GM13976 (cell line): ENCODE measurements around the gene SRCIN1.
"Not testable (repeated sequence)": the region's sequence is repeated elsewhere in the genome, so short reads cannot be mapped to it uniquely, and the experiment has no call there.

ENCODE experiments used
- DNase-seq: peaks from one replicate; pipeline ENCODE4 v3.0.0; 2012; ENCODE audit warnings: low spot score
- CTCF ChIP-seq: IDR thresholded peaks from 2 replicates; pipeline ENCODE4 v1.5.1; 2012; ENCODE audit warnings: borderline replicate concordance, mild to moderate bottlenecking; ENCODE audit not compliant: insufficient read depth; ENCODE audit errors: extremely low read depth, missing control alignments, control extremely low read depth
- in situ Hi-C: fragments of 300-500 bp; cut with MboI; formaldehyde crosslinking; loops from one replicate; pipeline ENCODE4 v1.12.0; 2022; ENCODE audit warnings: low sequenced_read_pairs, mixed read lengths, inconsistent platforms; ENCODE audit not compliant: unreplicated experiment

The SRCIN1 gene

DNA sequence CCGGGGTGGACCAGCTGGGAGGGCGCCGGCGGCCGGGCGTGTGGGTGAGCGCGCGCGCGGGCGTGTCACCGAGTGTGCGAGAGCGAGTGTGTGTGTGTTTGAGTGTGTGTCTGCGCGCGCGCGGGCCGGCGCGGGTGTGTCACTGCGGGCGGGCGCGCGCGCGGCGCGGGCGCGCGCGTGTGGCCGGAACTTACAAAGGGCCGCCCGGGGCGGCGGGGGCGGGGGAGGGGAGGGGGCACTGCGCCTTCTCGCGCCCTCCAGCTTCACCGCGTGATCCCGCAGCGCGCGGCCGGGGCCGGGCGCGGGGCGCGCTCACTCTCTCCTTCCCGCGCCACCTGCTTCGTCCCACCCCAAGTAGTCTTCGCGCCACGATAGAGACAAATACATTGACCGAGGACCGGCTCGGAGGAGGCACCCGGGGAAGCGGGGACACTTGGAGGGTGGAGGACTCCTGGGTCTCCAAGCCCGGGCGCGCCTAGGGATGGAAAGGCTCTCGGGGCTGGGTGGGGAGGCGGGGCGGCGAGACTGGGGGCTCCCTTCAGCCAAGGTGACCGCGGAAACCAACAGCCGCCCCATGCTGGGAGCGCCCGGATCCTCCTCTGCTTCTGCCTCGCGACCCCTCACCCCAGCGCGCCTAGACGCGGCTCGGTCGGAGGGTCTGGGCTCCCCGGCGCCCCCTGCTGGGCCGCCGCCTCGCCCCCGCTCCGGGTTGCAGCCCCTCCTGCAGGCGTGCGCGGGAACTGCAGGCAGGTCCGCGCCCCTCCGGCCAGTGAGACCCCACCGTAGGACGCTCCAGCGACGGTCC is at the start of gene SRCIN1:
Gene SRCIN1, minus strand, starts transcription at position 112 of the 805 bp plus-strand sequence. CDS start 247 bp downstream, outside the sequence.
- peak; percentile 99 for TF ChIP-seq CTCF
- DNase-seq, result peak; percentile 82
- in situ Hi-C loops, result no loop called here

DNA sequence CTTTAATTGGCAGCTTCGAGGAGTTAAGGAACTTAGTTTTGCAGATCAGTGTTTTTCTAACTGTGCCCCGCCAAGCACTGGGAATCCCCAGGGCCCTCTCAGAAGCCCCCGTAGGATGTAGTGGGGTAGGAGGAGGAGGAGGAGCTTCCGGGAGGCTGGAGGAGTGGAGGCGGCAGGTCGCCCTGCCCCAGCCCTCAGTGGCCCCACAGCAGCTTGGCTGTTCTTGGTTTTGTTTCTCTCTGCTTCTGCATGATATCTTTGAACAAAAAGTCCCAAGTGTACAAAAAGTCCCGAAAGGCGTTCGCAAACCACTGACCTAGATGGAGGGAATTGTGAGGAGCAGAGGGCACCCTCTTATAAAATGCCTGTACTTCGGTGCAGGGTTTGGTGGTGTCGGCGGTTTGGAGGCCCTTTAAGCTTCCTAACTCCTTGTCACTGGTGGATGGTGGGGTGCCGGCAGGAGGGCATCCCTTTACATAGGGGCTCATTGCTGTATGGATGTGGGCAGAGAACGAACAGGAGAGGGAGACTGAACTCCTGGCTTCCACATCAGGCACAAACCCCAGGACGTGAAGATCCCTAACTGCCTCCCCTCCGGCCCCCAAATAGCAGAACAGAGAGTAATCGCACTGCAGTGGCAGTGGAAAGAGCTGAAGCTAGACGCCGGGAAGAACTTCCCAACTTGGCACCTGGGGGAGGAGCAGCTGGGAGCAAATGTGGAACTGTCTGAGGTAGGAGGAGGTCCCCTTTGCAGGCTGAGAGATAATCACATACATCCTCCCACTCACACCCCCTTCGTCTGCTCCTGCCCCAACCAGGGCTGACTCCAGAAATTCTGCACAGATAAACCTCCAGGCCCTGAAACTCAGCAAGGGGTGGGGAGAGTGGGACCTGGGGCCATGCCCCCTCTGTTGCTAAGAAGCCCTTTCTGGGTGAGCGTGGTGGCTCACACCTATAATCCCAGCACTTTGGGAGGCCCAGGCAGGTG is 49.0 kb upstream of the SRCIN1 start:
- no peak for TF ChIP-seq CTCF
- peak; percentile 76 for DNase-seq
- in situ Hi-C loops, result loop anchor here (10.0 kb wide), 1 partner anchor 220 kb away; no protein-coding TSS in a partner anchor

GRCh38 chr17:38653679-38654078 is 47.9 kb upstream of the SRCIN1 start:
- no peak for TF ChIP-seq CTCF
- DNase-seq, result peak; percentile 37
- in situ Hi-C loops, result loop anchor here (10.0 kb wide), 1 partner anchor 219 kb away; no protein-coding TSS in a partner anchor

GRCh38 chr17:38653230-38653629 is 47.5 kb upstream of the SRCIN1 start:
- peak; percentile 19 for DNase-seq
- in situ Hi-C loops, result loop anchor here (10.0 kb wide), 1 partner anchor 218 kb away; no protein-coding TSS in a partner anchor
- no peak for TF ChIP-seq CTCF

- in situ Hi-C loops, result loop anchor here (10.0 kb wide), 1 partner anchor 216 kb away; no protein-coding TSS in a partner anchor
- DNase-seq, result not testable (repeated sequence)
These were observed 45.0 kb upstream of the SRCIN1 start for GRCh38 chr17:38650653-38651173.

- no peak for TF ChIP-seq CTCF
- DNase-seq, result no peak
- in situ Hi-C loops, result no loop called here
These were observed 32.2 kb upstream of the SRCIN1 start for GRCh38 chr17:38637951-38638350.

DNA sequence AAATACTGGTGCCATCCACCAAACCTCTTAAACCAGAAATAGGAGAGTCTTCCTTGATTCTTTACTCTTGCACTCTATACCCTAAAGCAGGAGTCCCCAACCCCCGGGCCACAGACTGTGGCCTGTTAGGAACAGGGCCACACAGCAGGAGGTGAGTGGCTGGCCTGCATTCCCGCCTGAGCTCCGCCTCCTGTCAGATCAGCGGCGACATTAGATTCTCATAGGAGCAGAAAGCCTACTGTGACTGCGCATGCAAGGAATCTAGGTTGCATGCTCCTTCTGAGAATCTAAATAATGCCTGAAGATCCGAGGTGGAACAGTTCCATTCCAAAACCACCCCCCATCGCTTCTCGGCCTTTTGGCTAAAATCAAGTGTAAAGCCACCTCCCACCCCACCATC is 30.3 kb upstream of the SRCIN1 start:
- DNase-seq, result no peak
- in situ Hi-C loops, result no loop called here
- TF ChIP-seq CTCF, result no peak
